ENCODE data around the gene HPN. TPM values are rescaled to one million over a fixed set of nuclear protein-coding genes. Genes with fewer than 3 reads are reported as not detected.

The HPN gene
- total and polyA plus RNA-seq, 2 donors (not counting 3 experiments of a cell fraction or from before 2014, with no cell fraction given) = 0.10 TPM; not detected in 1

DNA sequence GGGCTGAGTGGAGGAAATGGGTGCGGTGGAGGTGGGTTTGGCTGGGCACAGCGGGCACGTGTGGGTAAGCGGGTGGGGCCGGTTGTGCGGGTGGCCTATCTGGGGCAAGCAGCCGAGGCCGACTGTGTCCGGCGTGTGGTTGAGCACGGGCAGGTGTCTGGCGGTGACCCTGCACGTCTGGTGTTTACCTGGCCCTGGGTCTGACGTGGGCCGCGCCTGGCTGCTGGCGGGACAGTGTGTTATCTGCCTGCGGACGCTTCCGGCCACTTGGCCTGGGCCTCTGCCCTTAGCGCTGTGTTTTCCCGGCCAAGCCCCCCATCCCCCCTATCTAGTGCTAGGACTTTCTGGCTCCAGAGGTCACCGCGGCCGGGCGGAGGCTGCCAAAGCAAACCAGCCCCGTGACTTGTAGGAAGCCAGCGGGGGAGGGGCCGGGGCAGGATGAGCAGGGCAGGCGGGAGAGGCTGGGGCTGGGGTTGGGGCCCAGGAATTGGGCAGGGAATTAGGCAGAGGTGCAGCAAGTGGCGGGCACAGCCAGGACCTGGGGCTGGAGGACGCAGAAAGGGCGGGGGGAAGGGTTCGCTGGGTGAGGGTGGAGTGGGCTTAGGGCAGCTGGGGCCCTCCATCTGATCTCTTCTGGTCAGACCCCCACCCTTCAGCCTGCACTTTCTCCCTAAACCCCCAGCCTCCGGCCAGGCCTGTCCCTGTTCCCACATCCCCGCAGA, 534 bp upstream of the HPN start:
- BruUV-seq (replicated peaks) = no TSS peak
- FAIRE-seq (peak; percentile 79), DNase-seq (ENCODE audit: low read depth, low spot score) (peak; percentile 62)
- dilution Hi-C loops (cut with MboI; ENCODE audit: extremely low pct_ligation_motif_present, low sequenced_read_pairs) (no loop called here), intact Hi-C loops (cut with micrococcal nuclease) (no loop called here)
- H3K4me1 ChIP-seq (ENCODE audit: control insufficient read depth, extremely low read depth, insufficient read depth, low read length) = peaks cover 25% of the 10 kb centered on the region
- H3K27ac ChIP-seq (ENCODE audit: insufficient read depth, low read depth, low read length) = no peak overlapping the region
- no peaks in the 10 kb centered on the region for H4K20me1 ChIP-seq (replicated peaks; ENCODE audit: control insufficient read depth, extremely low read depth, insufficient read depth, low read length)
- H3K9me1 ChIP-seq (replicated peaks; ENCODE audit: control insufficient read depth, extremely low read depth, insufficient read depth, low read length) = no peaks in the 10 kb centered on the region
- no peaks in the 10 kb centered on the region for H3K36me3 ChIP-seq (ENCODE audit: control insufficient read depth in 2 of 2, extremely low read depth in 1 of 2, insufficient read depth in 2 of 2, low read length in 2 of 2)
- ChIA-PET CTCF (no interaction called here), POLR2A (no interaction called here)
- H3K9me3 ChIP-seq (replicated peaks; ENCODE audit: control insufficient read depth, insufficient read depth, low read length) = no peaks in the 10 kb centered on the region
- H3K79me2 ChIP-seq (ENCODE audit: control insufficient read depth, insufficient read depth, low read length) = no peaks in the 10 kb centered on the region
- peak overlapping the region; percentile 66 for H2AFZ ChIP-seq (ENCODE audit: low read depth, low read length)
- H3K4me3 ChIP-seq (replicated peaks in 1 of 3; ENCODE audit: insufficient read depth in 1 of 3, low read depth in 1 of 3, low read length in 3 of 3) = no peak overlapping the region
- H3K4me2 ChIP-seq (ENCODE audit: insufficient read depth, low read length) = peak overlapping the region; percentile 12
- H3K9ac ChIP-seq (replicated peaks; ENCODE audit: extremely low read depth, insufficient read depth, low read length) = no peak overlapping the region
- TF ChIP-seq CTCF (IDR thresholded peaks at IDR 0.05; ENCODE audit: extremely low read depth in 1 of 2, insufficient read depth in 1 of 2, low read depth in 1 of 2, low read length in 2 of 2) (no peak), POLR2AphosphoS5 (IDR thresholded peaks at IDR 0.05; ENCODE audit: insufficient read depth, low read depth, low read length) (peak; percentile 41), EZH2 (IDR thresholded peaks at IDR 0.05; ENCODE audit: borderline replicate concordance, low read depth, low read length, severe bottlenecking) (no peak), JUN (IDR thresholded peaks at IDR 0.05; ENCODE audit: borderline replicate concordance, insufficient read depth, insufficient read length, low read depth) (no peak), MYC (IDR thresholded peaks at IDR 0.05; ENCODE audit: low read depth, low read length) (no peak), GATA2 (IDR thresholded peaks at IDR 0.05; ENCODE audit: insufficient read depth, insufficient read length, low read depth, low read length) (peak; percentile 79), FOS (IDR thresholded peaks at IDR 0.05; ENCODE audit: borderline replicate concordance, insufficient read depth, low read length) (no peak), POLR2A (IDR thresholded peaks at IDR 0.05; ENCODE audit: low read depth, low read length) (no peak)
- TF ChIP-seq, protein P1, sequence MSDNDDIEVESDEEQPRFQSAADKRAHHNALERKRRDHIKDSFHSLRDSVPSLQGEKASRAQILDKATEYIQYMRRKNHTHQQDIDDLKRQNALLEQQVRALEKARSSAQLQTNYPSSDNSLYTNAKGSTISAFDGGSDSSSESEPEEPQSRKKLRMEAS (IDR thresholded peaks at IDR 0.05; ENCODE audit: insufficient read depth, insufficient read length) = no peak
- H3K27me3 ChIP-seq (ENCODE audit: control insufficient read depth in 2 of 2, insufficient read depth in 2 of 2, low read length in 2 of 2) = no peaks in the 10 kb centered on the region
